Breast epithelium (tissue), 3 donors: ENCODE measurements around the gene FBXO39.

ENCODE experiments used
- POLR2AphosphoS5 ChIP-seq, 3 donors: sonication (generic); formaldehyde crosslinking; IDR thresholded peaks; one replicate each; pipeline ENCODE4 v1.6.1; 2017; ENCODE audit warnings: antibody characterized with exemption in 3 of 3
- TF ChIP-seq, protein P1 (sequence below), 3 donors: fragments of 450-650 bp; IDR thresholded peaks; one replicate each; pipeline ENCODE4 v1.5.1; 2016 to 2017; ENCODE audit warnings: antibody characterized with exemption in 3 of 3, mild to moderate bottlenecking in 3 of 3, moderate library complexity in 3 of 3

DNA sequence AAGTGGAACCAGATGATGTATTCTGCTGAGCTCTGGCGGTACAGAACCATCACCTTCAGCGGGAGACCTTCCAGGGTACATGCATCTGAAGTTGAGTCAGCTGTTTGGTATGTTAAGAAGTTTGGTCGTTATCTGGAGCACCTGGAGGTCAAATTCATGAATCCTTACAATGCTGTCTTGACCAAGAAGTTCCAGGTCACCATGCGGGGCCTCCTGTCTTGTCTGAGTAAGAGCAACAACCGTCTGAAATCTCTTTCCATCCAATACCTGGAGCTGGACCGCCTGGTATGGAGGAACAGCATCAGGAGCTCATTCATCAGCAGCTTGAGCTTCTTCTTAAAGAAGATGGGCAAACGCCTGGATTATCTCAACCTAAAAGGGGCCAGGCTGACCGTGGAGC, 4.0 kb downstream of the FBXO39 start:
- TF ChIP-seq, protein P1, sequence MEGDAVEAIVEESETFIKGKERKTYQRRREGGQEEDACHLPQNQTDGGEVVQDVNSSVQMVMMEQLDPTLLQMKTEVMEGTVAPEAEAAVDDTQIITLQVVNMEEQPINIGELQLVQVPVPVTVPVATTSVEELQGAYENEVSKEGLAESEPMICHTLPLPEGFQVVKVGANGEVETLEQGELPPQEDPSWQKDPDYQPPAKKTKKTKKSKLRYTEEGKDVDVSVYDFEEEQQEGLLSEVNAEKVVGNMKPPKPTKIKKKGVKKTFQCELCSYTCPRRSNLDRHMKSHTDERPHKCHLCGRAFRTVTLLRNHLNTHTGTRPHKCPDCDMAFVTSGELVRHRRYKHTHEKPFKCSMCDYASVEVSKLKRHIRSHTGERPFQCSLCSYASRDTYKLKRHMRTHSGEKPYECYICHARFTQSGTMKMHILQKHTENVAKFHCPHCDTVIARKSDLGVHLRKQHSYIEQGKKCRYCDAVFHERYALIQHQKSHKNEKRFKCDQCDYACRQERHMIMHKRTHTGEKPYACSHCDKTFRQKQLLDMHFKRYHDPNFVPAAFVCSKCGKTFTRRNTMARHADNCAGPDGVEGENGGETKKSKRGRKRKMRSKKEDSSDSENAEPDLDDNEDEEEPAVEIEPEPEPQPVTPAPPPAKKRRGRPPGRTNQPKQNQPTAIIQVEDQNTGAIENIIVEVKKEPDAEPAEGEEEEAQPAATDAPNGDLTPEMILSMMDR (IDR thresholded peaks at IDR 0.05): no peak
- no peak for TF ChIP-seq POLR2AphosphoS5 (IDR thresholded peaks at IDR 0.05)
